ENCODE data around the gene GARRE1.
A peak's percentile ranks its signal among the peaks of the same experiment; 100 is the strongest.
"Not testable (repeated sequence)": the region's sequence is repeated elsewhere in the genome, so short reads cannot be mapped to it uniquely, and the experiment has no call there.

The GARRE1 gene, protein sequence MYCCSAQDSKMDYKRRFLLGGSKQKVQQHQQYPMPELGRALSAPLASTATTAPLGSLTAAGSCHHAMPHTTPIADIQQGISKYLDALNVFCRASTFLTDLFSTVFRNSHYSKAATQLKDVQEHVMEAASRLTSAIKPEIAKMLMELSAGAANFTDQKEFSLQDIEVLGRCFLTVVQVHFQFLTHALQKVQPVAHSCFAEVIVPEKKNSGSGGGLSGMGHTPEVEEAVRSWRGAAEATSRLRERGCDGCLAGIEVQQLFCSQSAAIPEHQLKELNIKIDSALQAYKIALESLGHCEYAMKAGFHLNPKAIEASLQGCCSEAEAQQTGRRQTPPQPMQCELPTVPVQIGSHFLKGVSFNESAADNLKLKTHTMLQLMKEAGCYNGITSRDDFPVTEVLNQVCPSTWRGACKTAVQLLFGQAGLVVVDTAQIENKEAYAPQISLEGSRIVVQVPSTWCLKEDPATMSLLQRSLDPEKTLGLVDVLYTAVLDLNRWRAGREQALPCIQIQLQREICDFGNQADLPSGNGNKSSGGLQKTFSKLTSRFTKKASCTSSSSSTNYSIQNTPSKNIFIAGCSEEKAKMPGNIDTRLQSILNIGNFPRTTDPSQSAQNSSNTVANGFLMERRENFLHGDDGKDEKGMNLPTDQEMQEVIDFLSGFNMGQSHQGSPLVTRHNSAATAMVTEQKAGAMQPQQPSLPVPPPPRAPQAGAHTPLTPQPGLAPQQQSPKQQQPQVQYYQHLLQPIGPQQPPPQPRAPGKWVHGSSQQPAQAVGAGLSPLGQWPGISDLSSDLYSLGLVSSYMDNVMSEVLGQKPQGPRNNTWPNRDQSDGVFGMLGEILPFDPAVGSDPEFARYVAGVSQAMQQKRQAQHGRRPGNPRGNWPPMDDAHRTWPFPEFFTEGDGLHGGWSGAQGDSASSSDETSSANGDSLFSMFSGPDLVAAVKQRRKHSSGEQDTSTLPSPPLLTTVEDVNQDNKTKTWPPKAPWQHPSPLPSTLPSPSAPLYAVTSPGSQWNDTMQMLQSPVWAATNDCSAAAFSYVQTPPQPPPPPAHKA (N-terminal part only)

DNA sequence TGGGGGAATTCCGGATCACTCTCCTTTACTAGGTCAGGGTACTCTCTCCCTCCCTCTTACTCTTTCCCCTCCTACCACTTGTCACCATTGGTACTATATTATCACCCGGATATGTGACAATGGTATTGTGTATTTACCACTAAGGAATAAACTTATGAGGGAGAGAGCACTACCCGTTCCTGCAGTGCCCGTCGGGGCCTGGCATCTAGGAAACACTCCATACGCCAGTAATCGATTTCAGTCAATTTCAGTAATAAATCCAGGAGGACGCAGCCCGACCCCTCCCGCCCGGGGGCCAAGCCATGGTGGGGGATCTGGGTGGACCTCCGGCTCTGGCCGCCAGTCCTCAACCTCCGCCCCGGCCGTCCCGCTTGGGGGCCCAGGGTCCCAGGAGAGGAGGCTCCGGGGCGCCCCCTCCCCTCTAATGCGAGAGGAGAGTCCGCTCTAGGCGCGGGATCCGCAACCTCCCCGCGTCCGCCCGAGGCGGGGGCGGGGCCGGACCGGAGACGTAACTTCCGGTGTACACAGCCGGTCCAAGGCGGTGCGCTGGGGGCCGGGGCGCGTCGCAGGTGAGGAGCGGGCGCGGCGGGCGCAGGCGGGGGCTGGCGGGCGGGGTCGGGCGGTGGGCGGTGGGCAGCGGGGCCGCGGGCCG is at the start of gene GARRE1:
GARRE1 (plus strand) TSS at position 509 of the 652 bp plus-strand sequence. CDS start 45,920 bp downstream, outside the sequence.
- peak; percentile 55 for DNase-seq (ENCODE audit: low read depth in 2 of 2)

DNA sequence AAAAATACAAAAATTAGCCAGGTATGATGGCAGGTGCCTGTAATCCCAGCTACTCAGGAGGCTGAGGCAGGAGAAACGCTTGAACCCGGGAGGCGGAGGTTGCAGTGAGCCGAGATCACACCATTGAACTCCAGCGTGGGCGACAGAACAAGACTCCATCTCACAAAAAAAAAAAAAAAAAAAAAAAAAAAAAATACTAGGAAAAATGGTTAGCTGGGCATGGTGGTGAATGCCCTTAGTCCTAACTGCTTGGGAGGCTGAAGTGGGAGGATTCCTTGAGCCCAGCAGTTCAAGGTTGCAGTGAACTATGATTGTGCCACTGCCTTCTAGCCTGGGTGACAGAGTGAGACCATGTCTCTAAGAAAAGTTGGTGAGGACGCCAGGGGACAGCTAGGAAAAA is 49.0 kb upstream of the GARRE1 start:
- DNase-seq (ENCODE audit: low read depth in 2 of 2) = not testable (repeated sequence)

DNA sequence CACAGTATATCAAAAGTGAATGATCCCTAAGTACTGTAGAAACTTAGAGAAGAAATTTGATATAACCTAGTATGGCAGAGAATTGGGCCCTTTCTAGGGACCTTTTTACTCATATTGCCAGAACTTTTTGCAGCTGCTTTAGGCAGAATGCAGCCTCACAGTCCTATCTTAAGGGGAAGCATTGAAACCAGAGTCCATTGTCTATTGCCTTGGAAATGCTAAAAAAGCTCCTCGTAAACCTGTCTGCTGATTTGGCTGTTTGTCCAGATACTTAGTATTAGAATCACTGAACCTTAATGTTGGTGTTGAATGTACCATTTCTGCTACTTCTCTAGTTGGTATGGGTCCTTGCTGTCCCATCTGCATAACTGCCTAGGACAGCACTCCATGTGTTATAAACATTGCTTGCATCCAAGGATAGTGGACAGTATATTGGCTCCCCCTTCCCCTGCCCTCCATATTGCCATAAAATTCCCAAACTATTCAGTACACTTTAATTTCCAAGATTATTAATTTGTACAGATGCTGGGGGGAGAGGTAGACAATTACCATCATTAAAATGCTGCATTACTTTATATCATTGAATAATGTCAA is 46.0 kb upstream of the GARRE1 start:
- no peak for DNase-seq (ENCODE audit: low read depth in 2 of 2)

DNA sequence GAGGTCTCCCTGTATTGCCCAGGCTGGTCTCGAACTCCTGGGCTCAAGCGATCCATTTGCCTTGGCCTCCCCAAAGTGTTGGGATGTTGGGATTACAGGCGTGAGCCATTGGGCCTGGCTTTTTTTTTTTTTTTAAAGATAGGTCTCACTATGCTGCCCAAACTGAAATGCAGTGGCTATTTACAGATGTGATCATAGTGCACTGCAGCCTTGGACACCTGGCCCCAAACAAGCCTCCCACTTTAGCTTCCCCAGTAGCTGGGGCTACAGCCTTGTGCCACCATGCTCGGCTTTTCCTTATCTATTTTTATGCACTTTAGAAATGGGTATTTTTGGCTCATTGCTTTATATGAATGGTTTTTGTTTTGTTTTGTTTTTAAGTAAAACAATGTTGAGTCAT is 44.6 kb upstream of the GARRE1 start:
- no peak for DNase-seq (ENCODE audit: low read depth in 2 of 2)

DNA sequence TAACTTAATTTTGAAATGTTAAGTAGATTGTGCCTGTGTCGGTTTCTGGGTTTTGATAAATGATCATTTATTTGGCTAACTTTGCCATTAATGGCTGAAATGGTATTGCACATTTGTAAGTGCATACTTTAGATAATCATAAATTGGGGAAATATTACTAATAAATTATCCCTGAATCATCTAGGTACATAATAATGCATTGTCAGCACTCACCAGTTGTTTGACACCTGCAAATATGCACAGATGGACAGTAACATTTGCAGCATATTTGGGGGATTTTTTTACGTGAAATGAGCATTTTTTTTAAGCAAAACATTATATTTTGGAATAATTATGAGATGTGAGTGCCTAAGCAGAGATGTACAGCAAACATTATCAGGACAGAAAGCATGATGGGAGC is 41.1 kb upstream of the GARRE1 start:
- DNase-seq (ENCODE audit: low read depth in 2 of 2) = no peak

DNA sequence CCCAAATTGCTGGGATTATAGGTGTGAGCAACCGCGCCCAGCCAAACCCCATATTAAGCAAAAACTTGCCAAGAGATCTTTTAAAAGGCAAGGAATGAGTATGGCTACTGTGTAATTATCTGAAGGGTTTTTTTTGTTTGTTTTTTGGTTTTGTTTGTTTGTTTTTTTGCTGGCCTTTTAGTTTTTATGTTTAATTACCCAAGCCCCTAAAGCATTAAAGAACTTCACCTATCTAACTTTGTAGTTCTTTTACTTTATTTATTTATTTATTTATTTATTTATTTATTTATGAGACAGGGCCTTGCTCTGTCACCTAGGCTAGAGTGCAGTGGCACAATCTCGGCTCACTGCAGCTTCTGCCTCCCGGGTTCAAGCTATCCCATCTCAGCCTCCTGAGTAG is 40.3 kb upstream of the GARRE1 start:
- DNase-seq (ENCODE audit: low read depth in 2 of 2) = no peak

DNA sequence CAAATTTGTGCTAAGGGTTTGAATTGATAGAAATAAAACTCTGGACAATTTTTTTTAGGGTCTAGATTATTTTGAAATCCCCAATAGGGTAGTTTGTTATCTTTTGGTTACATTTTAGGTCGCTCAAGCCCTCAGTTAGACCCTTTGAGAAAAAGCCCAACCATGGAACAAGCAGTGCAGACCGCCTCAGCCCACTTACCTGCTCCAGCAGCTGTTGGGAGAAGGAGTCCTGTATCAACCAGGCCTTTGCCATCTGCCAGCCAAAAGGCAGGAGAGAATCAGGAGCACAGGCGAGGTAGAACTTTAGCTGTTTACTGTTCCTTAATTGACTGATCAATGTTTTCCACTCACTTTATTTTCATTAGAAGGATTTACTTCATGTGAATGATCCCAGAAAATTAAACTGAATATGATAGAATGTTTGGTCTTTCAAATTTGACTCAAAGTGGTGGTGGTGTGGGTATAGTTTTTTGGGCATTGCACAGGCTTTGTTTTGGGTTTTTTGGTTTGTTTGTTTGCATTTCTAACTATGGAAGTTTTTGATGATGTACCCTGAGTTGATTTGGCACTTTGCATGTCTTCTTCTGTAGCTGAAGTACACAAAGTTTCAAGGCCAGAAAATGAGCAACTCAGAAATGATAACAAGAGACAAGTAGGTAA is 39.2 kb upstream of the GARRE1 start:
- DNase-seq (ENCODE audit: low read depth in 2 of 2) = no peak

DNA sequence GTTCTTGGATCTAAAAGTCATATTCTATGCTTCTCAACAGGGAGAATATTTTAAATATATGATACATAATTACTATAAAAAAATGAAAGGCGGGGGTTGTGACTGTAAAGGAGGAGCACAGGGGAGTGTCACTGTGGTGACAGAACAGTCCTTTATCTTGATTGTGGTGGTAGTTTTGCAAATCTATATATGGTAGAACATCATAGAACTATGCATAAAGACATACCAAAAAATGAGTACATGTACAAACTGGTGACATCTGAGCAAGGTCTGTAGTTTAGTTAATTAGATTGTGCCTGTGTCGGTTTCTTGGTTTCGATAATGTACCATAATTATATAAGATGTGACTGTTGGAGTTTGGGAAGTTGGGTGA is 38.7 kb upstream of the GARRE1 start:
- no peak for DNase-seq (ENCODE audit: low read depth in 2 of 2)

DNA sequence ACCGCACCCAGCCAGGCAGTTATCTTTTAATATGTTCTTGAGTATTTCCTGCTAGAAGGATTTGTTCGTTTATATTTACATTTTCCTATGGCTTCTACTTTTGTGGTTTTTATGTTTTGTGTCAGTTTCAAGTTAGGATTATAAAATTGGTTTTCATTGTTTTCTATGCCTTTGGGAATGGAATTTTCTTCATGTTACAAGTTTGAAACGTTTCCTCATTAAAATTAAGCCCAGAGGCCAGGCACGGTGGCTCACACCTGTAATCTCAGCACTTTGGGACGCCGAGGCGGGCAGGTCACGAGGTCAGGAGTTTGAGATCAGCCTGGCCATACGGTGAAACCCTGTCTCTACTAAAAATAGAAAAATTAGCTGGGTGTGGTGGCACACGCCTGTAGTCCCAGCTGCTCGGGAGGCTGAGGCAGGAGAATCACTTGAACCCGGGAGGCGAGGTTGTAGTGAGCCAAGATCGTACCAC is 37.6 kb upstream of the GARRE1 start:
- not testable (repeated sequence) for DNase-seq (ENCODE audit: low read depth in 2 of 2)

DNA sequence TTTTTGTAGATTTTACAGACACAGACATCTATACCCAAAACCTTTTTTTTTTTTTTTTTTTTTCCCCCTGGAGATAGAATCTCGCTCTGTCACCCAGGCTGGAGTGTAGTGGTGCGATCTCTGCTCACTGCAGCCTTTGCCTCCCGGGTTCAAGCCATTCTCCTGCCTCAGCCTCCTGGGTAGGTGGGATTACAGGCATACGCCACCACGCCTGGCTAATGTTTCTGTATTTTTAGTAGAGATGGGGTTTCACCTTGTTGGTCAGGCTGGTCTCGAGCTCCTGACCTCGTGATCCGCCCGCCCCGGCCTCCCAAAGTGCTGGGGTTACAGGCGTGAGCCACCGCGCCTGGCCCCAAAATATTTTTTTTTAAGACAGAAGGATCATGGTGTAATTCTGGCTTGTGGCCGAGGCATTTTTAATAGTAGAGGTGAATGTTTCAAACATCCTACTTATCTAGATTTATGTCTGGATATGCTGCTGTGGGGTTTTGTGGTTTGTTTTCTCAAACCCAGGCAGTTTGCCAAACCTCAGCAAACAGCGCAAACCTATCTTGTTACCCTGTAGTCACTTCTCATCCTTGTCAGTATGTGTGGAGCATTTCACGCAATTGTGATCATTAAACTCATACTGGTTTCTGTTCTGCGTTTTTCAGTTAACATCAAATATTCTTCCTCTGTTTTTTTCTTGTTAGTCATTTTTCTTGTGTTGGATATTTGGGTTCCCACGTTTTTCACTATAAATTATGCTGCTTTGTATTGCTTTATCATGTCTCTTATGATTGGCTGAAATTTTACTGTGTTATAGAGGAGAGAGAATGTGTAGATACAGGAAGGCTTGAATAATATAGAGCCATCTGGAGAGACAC is 36.2 kb upstream of the GARRE1 start:
- peak; percentile 41 to 42 for DNase-seq (ENCODE audit: low read depth in 2 of 2)

DNA sequence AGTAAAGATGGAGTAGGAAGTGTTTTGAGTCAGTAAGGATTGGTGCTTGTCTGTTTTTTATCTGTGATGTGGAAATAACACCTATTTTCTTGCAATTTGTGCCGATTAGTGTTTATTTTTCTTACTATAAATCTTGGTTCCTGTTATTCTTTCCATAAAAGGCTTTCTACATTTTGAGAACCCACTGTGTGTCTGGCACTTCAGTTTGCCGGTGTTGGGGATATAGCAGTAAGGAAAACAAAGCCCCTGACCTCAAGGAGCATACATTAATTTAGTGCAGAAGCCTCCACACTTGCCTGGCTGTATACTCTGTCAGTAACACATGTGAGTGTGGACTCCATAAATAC is 35.6 kb upstream of the GARRE1 start:
- no peak for DNase-seq (ENCODE audit: low read depth in 2 of 2)

DNA sequence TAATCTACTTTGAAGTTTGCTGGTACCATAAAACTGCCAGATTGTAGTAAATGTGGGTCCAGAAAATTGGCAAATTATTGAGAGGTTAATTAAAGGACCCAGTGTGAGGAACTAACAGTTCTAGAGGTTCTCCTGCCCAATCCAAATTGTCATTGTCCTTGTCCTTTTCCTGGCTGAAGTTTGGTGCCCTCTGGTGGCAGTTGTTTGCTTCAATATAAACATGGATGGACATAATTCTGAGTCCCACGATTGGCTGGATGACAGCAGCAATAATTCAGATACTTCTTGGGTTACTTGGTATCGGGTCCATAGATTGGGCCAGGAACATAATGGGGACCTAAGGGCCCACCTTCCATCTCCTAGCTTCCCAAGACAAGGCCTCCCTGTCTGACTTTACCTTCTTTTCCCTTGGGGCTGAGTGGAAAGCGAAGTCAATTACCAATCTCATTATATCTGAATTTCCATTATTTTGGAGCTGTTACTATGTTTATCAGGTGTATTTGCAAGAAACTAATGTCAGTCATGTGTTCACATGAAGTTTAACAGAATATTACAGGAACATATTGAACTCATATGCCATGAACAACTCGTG is 33.8 kb upstream of the GARRE1 start:
- peak in 1 of 2 donors; percentile 27 for DNase-seq (ENCODE audit: low read depth in 2 of 2)

DNA sequence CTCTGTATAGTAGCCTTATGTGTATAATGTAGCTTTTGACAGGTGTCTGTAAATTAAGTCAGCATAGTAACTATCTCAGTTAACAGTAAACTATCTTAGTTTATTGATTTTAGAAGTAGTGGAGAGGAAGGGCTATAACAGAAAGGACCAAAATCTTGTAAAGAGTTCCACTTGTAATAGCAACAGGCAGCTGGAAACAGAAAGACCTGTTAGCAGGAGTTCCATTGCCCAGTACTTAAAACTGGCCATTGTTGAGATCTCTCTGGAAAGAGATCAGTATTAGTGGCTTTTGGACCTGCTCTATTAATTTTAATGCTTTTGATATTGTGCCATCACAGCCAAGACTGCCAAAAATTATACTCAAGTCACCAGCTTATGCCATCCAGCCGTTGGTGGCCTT is 32.0 kb upstream of the GARRE1 start:
- DNase-seq (ENCODE audit: low read depth in 2 of 2) = no peak

DNA sequence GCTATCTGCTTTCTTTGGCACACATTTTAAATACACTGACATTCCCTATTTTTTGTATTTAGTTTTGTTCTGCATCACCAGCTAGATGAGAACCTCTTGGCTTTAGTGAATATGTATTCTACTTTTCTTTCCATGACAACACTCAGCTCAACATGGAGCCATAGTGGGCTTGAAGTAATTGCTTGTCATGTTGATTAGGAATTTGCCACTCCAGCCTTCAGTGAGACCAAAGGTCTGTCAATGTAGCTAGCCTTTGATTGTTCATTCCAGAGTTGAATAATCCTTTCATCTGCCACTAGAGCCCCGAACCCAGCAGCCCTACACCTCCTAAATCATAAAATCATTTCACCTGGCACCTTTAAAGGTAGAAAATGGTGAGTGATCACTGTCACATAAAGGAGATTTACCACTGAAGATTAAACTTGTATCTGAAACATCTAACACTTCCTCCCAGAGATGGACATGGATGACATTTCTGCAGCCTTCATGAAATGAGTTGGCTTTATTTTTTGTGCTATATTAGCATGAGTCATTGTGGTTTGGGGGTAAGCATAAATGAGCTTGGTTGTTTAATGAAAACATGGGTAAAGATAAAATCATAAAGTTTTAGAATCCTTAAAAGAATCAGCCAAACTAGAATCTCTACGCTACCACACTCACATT is 29.2 kb upstream of the GARRE1 start:
- no peak for DNase-seq (ENCODE audit: low read depth in 2 of 2)

DNA sequence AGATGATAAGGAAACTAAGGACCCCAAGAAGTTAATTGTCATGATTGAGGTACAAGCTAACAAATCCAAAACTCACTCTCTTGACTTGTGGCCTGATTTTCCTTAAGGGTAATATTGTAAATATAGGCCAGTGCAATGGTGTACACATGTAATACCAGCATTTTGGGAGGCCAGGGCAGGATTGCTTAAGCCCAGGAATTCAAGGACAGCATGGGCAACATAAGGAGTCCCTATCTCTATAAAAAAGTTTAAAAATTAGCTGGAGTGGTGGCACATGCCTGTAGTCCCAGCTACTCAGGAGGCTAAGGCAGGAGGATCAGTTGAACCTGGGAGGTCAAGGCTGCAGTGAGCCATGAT is 28.7 kb upstream of the GARRE1 start:
- no peak for DNase-seq (ENCODE audit: low read depth in 2 of 2)

DNA sequence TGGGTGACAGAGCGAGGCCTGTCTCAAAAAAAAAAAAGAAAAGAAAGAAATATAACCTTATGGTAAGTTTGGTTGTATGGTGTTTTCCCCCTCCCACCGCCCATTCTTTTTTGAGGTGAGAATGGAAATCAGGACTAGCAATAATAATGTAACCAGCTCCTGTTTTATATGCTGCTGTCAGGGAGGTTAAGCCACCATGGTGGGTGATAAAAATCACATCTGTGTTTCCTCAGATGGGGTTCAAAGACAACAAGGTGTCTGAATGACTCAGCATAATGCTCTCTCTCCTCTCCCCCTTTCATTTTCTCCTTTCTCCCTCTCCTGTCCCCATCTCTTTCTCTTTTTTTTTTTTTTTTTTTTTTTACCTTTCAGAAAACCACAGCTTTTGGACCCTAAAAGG is 28.3 kb upstream of the GARRE1 start:
- no peak for DNase-seq (ENCODE audit: low read depth in 2 of 2)

DNA sequence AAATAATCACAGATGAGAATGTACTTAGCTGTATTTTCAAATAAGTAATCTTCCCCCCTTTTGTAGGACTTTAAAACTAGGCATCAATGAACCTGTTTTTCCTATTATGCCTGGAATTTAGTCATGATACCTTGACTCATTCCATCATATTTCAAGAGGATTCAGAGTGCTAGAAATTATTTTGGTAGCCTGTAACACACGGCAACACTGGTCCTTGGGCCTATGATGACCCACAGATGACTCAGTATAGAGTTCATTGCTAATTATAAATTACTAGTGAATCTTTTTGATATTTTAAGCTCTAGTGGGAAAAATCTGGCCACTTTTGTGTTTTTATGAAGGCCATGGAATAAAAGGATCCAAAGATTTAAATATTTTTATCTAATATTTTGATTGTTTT is 26.0 kb upstream of the GARRE1 start:
- DNase-seq (ENCODE audit: low read depth in 2 of 2) = no peak

DNA sequence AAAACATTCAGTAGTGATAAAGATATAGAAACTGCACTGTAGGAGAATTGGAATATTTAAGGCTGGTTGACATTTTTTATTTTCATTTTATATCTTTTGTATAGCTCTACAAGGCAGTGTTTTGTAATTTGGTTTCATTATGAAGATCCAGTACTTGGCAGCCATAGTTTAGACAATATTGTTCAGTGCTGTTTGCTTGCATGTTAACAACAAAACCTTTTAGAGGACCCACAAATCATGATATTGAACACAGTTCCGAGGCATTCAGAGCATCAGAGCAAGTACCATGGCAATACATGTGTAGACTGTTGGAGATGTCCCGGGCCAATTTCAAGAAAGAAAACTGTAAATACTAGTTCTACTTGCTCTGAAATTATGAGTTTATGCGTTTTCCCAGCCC is 25.6 kb upstream of the GARRE1 start:
- no peak for DNase-seq (ENCODE audit: low read depth in 2 of 2)

DNA sequence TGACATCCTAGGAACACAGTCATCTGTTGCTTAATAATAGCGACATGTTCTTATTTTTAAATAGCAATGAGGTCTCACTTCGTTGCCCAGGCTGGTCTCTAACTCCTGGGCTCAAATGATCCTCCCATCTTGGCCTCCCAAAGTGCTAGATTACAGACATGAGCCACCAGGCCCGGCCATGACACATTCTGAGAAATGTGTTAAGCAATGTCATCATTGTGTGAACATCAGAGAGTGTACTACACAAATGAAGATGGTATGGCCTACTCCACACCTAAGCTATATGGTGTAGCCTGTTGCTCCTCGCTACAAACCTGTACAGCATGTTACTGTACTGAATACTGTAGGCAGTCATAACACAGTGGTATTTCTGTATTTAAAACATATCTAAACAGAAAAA is 24.6 kb upstream of the GARRE1 start:
- DNase-seq (ENCODE audit: low read depth in 2 of 2) = no peak
